Stomach smooth muscle (tissue), 2 donors: Measurements from ENCODE around the gene MACF1.

Experiments
- H3K27ac ChIP-seq: one replicate; pipeline ENCODE4 v1.7.0; 2013; ENCODE audit warnings: mild to moderate bottlenecking, low read length, inconsistent platforms
- H3K27me3 ChIP-seq, 2 donors: one replicate each; pipeline ENCODE4 v1.7.0; 2013; ENCODE audit warnings: low read length in 2 of 2; ENCODE audit not compliant: insufficient read depth in 2 of 2, control insufficient read depth in 1 of 2
- H3K36me3 ChIP-seq, 2 donors: one replicate each; pipeline ENCODE4 v1.7.0; 2013; ENCODE audit warnings: low read length in 2 of 2; ENCODE audit not compliant: control insufficient read depth in 2 of 2, insufficient read depth in 2 of 2
- H3K4me1 ChIP-seq: one replicate; pipeline ENCODE4 v1.7.0; 2013; ENCODE audit warnings: low read length; ENCODE audit not compliant: control insufficient read depth, insufficient read depth
- H3K4me3 ChIP-seq, 2 donors: one replicate each; pipeline ENCODE4 v1.7.0; 2013; ENCODE audit warnings: low read length in 2 of 2
- H3K9ac ChIP-seq, 2 donors: one replicate each; pipeline ENCODE4 v1.7.0; 2013; ENCODE audit warnings: low read length in 2 of 2, mild to moderate bottlenecking in 1 of 2
- H3K9me3 ChIP-seq, 2 donors: one replicate each; pipeline ENCODE4 v1.7.0; 2013; ENCODE audit warnings: low read length in 2 of 2; ENCODE audit not compliant: control insufficient read depth in 2 of 2
- donor health status: healthy.
- donor health status: Pancreatic carcinoma.

Gene MACF1

GRCh38 chr1:39331647-39332046 lies 127.2 kb downstream of the MACF1 start:
- H3K36me3 ChIP-seq = peaks cover 42 to 55% of the 10 kb centered on the region in 2 donors
- H3K27ac ChIP-seq = no peak overlapping the region
- peaks cover 4% of the 10 kb centered on the region for H3K4me1 ChIP-seq
- H3K4me3 ChIP-seq = no peak overlapping the region
- no peak overlapping the region for H3K9ac ChIP-seq
- H3K9me3 ChIP-seq = no peaks in the 10 kb centered on the region
- H3K27me3 ChIP-seq = no peaks in the 10 kb centered on the region

- Histone ChIP-seq H3K4me1 (peaks cover 4% of the 10 kb centered on the region), H3K4me3 (no peak overlapping the region), H3K9ac (no peak overlapping the region), H3K36me3 (peaks cover 41 to 52% of the 10 kb centered on the region in 2 donors), H3K9me3 (no peaks in the 10 kb centered on the region), H3K27me3 (no peaks in the 10 kb centered on the region), H3K27ac (no peak overlapping the region)
Observed at GRCh38 chr1:39332291-39332690, 127.8 kb downstream of the MACF1 start.

- Histone ChIP-seq H3K36me3 (peaks cover 36 to 47% of the 10 kb centered on the region in 2 donors), H3K4me3 (no peak overlapping the region), H3K27me3 (no peaks in the 10 kb centered on the region), H3K27ac (no peak overlapping the region), H3K9me3 (no peaks in the 10 kb centered on the region), H3K4me1 (peaks cover 4% of the 10 kb centered on the region), H3K9ac (no peak overlapping the region)
Observed at GRCh38 chr1:39332828-39333227, 128.3 kb downstream of the MACF1 start.

GRCh38 chr1:39333296-39333695 lies 128.8 kb downstream of the MACF1 start:
- H3K9me3 ChIP-seq = no peaks in the 10 kb centered on the region
- H3K4me1 ChIP-seq = peaks cover 2% of the 10 kb centered on the region
- peak overlapping the region; percentile 32 for H3K27ac ChIP-seq
- no peaks in the 10 kb centered on the region for H3K27me3 ChIP-seq
- no peak overlapping the region for H3K4me3 ChIP-seq
- H3K9ac ChIP-seq = no peak overlapping the region
- H3K36me3 ChIP-seq = peaks cover 34 to 51% of the 10 kb centered on the region in 2 donors

GRCh38 chr1:39335216-39335615 lies 130.7 kb downstream of the MACF1 start:
- Histone ChIP-seq H3K27me3 (no peaks in the 10 kb centered on the region), H3K4me3 (no peak overlapping the region), H3K36me3 (peaks cover 49 to 63% of the 10 kb centered on the region in 2 donors), H3K9ac (no peak overlapping the region), H3K9me3 (no peaks in the 10 kb centered on the region), H3K27ac (peak overlapping the region; percentile 11), H3K4me1 (no peaks in the 10 kb centered on the region)

GRCh38 chr1:39337067-39337466 lies 132.6 kb downstream of the MACF1 start:
- no peak overlapping the region for H3K9ac ChIP-seq
- H3K27ac ChIP-seq = no peak overlapping the region
- H3K4me1 ChIP-seq = no peaks in the 10 kb centered on the region
- no peaks in the 10 kb centered on the region for H3K9me3 ChIP-seq
- H3K27me3 ChIP-seq = no peaks in the 10 kb centered on the region
- peaks cover 47 to 64% of the 10 kb centered on the region in 2 donors for H3K36me3 ChIP-seq
- no peak overlapping the region for H3K4me3 ChIP-seq

GRCh38 chr1:39342776-39343175 lies 138.3 kb downstream of the MACF1 start:
- Histone ChIP-seq H3K4me1 (no peaks in the 10 kb centered on the region), H3K36me3 (peaks cover 44 to 64% of the 10 kb centered on the region in 2 donors), H3K27ac (no peak overlapping the region)

GRCh38 chr1:39344394-39345154 lies 140.1 kb downstream of the MACF1 start:
- Histone ChIP-seq H3K9ac (no peak overlapping the region), H3K4me3 (no peak overlapping the region), H3K36me3 (peaks cover 45 to 64% of the 10 kb centered on the region in 2 donors), H3K27ac (no peak overlapping the region), H3K27me3 (no peaks in the 10 kb centered on the region), H3K9me3 (no peaks in the 10 kb centered on the region), H3K4me1 (no peaks in the 10 kb centered on the region)

More at GRCh38 chr1:39342776-39343175, 138.3 kb downstream of the MACF1 start:
- H3K9ac ChIP-seq = no peak overlapping the region
- H3K9me3 ChIP-seq = no peaks in the 10 kb centered on the region
- no peaks in the 10 kb centered on the region for H3K27me3 ChIP-seq
- no peak overlapping the region for H3K4me3 ChIP-seq

- H3K36me3 ChIP-seq = peaks cover 46 to 71% of the 10 kb centered on the region in 2 donors
- H3K9me3 ChIP-seq = no peaks in the 10 kb centered on the region
- no peaks in the 10 kb centered on the region for H3K4me1 ChIP-seq
- H3K4me3 ChIP-seq = no peak overlapping the region
- no peaks in the 10 kb centered on the region for H3K27me3 ChIP-seq
- H3K9ac ChIP-seq = no peak overlapping the region
- no peak overlapping the region for H3K27ac ChIP-seq
Observed at GRCh38 chr1:39346872-39347271, 142.4 kb downstream of the MACF1 start.

GRCh38 chr1:39348278-39348677 lies 143.8 kb downstream of the MACF1 start:
- Histone ChIP-seq H3K9ac (no peak overlapping the region), H3K4me3 (no peak overlapping the region), H3K4me1 (no peaks in the 10 kb centered on the region), H3K27ac (no peak overlapping the region), H3K36me3 (peaks cover 49 to 69% of the 10 kb centered on the region in 2 donors), H3K27me3 (no peaks in the 10 kb centered on the region), H3K9me3 (no peaks in the 10 kb centered on the region)

GRCh38 chr1:39352881-39353280 lies 148.4 kb downstream of the MACF1 start:
- Histone ChIP-seq H3K9me3 (no peaks in the 10 kb centered on the region), H3K36me3 (peaks cover 75 to 79% of the 10 kb centered on the region in 2 donors), H3K4me1 (no peaks in the 10 kb centered on the region), H3K27ac (no peak overlapping the region), H3K4me3 (no peak overlapping the region), H3K27me3 (no peaks in the 10 kb centered on the region), H3K9ac (no peak overlapping the region)
